Astrocyte (in vitro differentiated cells and primary cell): ENCODE measurements around the gene CSF2RB.

Source experiments
- EZH2 ChIP-seq: IDR thresholded peaks from 2 replicates; pipeline ENCODE4 v1.6.1; 2012; ENCODE audit warnings: mild to moderate bottlenecking, low read length, inconsistent platforms; ENCODE audit not compliant: insufficient read depth
- TF ChIP-seq, protein P1 (sequence below): IDR thresholded peaks from 2 replicates; pipeline ENCODE4 v1.5.1; 2011; ENCODE audit warnings: low read depth, mild to moderate bottlenecking, inconsistent platforms, low read length, moderate library complexity; ENCODE audit not compliant: insufficient read depth

DNA sequence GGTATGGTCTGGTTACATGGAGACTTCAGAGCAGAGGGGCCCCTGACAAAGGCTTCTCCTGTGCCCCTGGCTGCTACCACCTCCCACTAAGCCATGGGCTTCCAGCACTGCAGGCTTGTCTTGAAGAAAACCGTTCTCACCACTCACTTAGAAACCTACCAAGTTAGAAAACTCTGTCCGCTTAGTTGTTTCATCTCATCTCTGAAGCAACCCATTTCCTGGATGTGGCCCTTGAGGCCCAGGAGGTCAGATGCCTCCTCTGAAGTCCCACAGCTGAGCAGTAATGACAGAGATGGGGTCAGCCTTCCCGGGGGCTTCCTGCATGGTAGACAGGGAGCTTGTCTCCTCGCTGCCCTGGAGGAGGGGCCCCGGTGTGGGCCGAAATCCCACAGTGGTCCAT is 12.9 kb downstream of the CSF2RB start:
- no peak for TF ChIP-seq EZH2
- TF ChIP-seq, protein P1, sequence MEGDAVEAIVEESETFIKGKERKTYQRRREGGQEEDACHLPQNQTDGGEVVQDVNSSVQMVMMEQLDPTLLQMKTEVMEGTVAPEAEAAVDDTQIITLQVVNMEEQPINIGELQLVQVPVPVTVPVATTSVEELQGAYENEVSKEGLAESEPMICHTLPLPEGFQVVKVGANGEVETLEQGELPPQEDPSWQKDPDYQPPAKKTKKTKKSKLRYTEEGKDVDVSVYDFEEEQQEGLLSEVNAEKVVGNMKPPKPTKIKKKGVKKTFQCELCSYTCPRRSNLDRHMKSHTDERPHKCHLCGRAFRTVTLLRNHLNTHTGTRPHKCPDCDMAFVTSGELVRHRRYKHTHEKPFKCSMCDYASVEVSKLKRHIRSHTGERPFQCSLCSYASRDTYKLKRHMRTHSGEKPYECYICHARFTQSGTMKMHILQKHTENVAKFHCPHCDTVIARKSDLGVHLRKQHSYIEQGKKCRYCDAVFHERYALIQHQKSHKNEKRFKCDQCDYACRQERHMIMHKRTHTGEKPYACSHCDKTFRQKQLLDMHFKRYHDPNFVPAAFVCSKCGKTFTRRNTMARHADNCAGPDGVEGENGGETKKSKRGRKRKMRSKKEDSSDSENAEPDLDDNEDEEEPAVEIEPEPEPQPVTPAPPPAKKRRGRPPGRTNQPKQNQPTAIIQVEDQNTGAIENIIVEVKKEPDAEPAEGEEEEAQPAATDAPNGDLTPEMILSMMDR = no peak
